ENCODE measurements around the gene TMEM144. TPM values are rescaled to one million over a fixed set of nuclear protein-coding genes. Genes with fewer than 3 reads are reported as not detected.

TMEM144 gene
- total and polyA plus RNA-seq, 4 donors: 0.56 to 2.8 (median 1.6) TPM

GRCh38 chr4:158259955-158260575, 49.8 kb downstream of the TMEM144 start:
- Histone ChIP-seq H3K27me3 (ENCODE audit: control insufficient read depth in 4 of 4, insufficient read depth in 4 of 4, low read length in 3 of 4) (no peaks in the 10 kb centered on the region), H3K4me3 (ENCODE audit: low read depth in 1 of 3, low read length in 3 of 3) (no peak overlapping the region), H3K9ac (ENCODE audit: low read depth in 1 of 2, low read length in 2 of 2) (no peak overlapping the region), H3K27ac (ENCODE audit: low read depth in 1 of 2, low read length in 2 of 2) (no peak overlapping the region), H3K4me1 (ENCODE audit: control insufficient read depth in 4 of 4, insufficient read depth in 4 of 4, low read length in 3 of 4) (no peaks in the 10 kb centered on the region), H3K9me3 (ENCODE audit: control insufficient read depth in 4 of 4, low read length in 3 of 4) (no peaks in the 10 kb centered on the region), H3K36me3 (ENCODE audit: control insufficient read depth in 4 of 4, insufficient read depth in 3 of 4, low read depth in 1 of 4, low read length in 3 of 4) (no peaks in the 10 kb centered on the region)
- peak; percentile 69 to 73 for TF ChIP-seq RAD21 (IDR thresholded peaks at IDR 0.05)
- no peak for TF ChIP-seq ATF3 (IDR thresholded peaks at IDR 0.05)
- TF ChIP-seq, protein P1, sequence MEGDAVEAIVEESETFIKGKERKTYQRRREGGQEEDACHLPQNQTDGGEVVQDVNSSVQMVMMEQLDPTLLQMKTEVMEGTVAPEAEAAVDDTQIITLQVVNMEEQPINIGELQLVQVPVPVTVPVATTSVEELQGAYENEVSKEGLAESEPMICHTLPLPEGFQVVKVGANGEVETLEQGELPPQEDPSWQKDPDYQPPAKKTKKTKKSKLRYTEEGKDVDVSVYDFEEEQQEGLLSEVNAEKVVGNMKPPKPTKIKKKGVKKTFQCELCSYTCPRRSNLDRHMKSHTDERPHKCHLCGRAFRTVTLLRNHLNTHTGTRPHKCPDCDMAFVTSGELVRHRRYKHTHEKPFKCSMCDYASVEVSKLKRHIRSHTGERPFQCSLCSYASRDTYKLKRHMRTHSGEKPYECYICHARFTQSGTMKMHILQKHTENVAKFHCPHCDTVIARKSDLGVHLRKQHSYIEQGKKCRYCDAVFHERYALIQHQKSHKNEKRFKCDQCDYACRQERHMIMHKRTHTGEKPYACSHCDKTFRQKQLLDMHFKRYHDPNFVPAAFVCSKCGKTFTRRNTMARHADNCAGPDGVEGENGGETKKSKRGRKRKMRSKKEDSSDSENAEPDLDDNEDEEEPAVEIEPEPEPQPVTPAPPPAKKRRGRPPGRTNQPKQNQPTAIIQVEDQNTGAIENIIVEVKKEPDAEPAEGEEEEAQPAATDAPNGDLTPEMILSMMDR (IDR thresholded peaks at IDR 0.05; ENCODE audit: low read depth, low read length, missing input control): peak; percentile 20
- 43% methylated on average over 3 of the region's 3 CpGs for WGBS
- DNase-seq (ENCODE audit: low spot score): no peak

- Histone ChIP-seq H3K4me1 (ENCODE audit: control insufficient read depth in 4 of 4, insufficient read depth in 4 of 4, low read length in 3 of 4) (no peaks in the 10 kb centered on the region), H3K36me3 (ENCODE audit: control insufficient read depth in 4 of 4, insufficient read depth in 3 of 4, low read depth in 1 of 4, low read length in 3 of 4) (no peaks in the 10 kb centered on the region), H3K9ac (ENCODE audit: low read depth in 1 of 2, low read length in 2 of 2) (no peak overlapping the region), H3K9me3 (ENCODE audit: control insufficient read depth in 4 of 4, low read length in 3 of 4) (no peaks in the 10 kb centered on the region), H3K27me3 (ENCODE audit: control insufficient read depth in 4 of 4, insufficient read depth in 4 of 4, low read length in 3 of 4) (no peaks in the 10 kb centered on the region), H3K4me3 (ENCODE audit: low read depth in 1 of 3, low read length in 3 of 3) (no peak overlapping the region), H3K27ac (ENCODE audit: low read depth in 1 of 2, low read length in 2 of 2) (no peak overlapping the region)
- no peak for DNase-seq (ENCODE audit: low spot score)
- WGBS: 74% methylated on average over 4 of the region's 4 CpGs
- TF ChIP-seq, protein P1 (IDR thresholded peaks at IDR 0.05; ENCODE audit: low read depth, low read length, missing input control): no peak
- TF ChIP-seq RAD21 (IDR thresholded peaks at IDR 0.05): no peak
- no peak for TF ChIP-seq ATF3 (IDR thresholded peaks at IDR 0.05)
- no peak for TF ChIP-seq SP1 (IDR thresholded peaks at IDR 0.05)
- TF ChIP-seq GABPA (IDR thresholded peaks at IDR 0.05 in 1 of 2, conservative IDR thresholded peaks at IDR 0.05 in 1 of 2): no peak
- TF ChIP-seq FOXA2 (IDR thresholded peaks at IDR 0.05): no peak
- TF ChIP-seq, protein P2, sequence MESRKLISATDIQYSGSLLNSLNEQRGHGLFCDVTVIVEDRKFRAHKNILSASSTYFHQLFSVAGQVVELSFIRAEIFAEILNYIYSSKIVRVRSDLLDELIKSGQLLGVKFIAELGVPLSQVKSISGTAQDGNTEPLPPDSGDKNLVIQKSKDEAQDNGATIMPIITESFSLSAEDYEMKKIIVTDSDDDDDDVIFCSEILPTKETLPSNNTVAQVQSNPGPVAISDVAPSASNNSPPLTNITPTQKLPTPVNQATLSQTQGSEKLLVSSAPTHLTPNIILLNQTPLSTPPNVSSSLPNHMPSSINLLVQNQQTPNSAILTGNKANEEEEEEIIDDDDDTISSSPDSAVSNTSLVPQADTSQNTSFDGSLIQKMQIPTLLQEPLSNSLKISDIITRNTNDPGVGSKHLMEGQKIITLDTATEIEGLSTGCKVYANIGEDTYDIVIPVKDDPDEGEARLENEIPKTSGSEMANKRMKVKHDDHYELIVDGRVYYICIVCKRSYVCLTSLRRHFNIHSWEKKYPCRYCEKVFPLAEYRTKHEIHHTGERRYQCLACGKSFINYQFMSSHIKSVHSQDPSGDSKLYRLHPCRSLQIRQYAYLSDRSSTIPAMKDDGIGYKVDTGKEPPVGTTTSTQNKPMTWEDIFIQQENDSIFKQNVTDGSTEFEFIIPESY (IDR thresholded peaks at IDR 0.05): no peak
- TF ChIP-seq, protein P3, sequence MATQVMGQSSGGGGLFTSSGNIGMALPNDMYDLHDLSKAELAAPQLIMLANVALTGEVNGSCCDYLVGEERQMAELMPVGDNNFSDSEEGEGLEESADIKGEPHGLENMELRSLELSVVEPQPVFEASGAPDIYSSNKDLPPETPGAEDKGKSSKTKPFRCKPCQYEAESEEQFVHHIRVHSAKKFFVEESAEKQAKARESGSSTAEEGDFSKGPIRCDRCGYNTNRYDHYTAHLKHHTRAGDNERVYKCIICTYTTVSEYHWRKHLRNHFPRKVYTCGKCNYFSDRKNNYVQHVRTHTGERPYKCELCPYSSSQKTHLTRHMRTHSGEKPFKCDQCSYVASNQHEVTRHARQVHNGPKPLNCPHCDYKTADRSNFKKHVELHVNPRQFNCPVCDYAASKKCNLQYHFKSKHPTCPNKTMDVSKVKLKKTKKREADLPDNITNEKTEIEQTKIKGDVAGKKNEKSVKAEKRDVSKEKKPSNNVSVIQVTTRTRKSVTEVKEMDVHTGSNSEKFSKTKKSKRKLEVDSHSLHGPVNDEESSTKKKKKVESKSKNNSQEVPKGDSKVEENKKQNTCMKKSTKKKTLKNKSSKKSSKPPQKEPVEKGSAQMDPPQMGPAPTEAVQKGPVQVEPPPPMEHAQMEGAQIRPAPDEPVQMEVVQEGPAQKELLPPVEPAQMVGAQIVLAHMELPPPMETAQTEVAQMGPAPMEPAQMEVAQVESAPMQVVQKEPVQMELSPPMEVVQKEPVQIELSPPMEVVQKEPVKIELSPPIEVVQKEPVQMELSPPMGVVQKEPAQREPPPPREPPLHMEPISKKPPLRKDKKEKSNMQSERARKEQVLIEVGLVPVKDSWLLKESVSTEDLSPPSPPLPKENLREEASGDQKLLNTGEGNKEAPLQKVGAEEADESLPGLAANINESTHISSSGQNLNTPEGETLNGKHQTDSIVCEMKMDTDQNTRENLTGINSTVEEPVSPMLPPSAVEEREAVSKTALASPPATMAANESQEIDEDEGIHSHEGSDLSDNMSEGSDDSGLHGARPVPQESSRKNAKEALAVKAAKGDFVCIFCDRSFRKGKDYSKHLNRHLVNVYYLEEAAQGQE (IDR thresholded peaks at IDR 0.05): no peak
These were observed 51.2 kb downstream of the TMEM144 start for GRCh38 chr4:158261480-158261879.

Measured in liver (tissue), 9 donors.